Measurements from ENCODE around the gene STIMATE.

Gene STIMATE

DNA sequence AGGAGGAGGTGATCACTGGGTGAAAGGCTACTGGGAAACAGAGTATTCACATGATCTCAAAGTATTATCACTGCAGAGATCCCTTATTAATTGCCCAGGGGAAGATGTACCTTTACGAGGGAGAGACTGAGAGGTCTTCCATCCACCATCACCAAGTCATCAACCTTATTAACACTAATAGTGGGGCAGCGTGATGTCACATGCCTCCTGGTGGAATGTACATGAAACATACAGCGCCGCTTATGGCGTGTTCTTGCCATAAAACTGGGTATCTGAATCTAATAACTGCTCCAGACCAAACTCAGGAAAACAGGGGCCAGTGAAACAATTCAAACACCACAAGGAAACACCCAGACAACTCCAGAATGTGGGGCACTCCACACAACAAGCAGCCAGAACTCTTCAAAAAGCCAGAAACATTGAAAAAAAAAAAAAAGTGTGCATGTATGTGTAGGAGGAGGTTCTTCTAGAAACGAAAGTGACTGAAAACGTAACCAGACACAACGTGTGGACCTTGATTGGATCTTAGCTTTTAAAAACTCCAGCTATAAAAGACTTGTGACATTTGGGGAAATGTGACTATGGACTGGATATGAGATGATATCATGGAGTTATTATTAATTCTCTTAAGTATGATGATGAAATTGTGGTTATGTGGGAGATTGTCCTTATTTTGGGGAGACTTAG is 4.6 kb downstream of the STIMATE start:
- DNase-seq: no peak

DNA sequence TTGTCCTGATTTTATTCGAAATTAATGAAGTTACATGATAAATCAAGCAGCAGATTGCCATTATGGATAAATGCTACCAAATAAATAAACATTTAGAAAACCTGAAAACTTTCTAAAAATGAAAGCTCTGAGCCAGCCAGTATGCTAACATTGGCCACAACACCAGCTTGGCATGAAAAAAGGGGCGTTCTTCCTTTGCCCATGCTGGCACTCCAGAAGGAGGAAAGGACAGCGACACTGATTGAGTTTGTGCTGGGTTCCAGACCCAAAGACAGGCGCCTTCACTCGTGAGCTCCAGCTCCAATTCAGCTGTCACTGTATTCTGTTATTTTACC is 5.1 kb downstream of the STIMATE start:
- DNase-seq: no peak

DNA sequence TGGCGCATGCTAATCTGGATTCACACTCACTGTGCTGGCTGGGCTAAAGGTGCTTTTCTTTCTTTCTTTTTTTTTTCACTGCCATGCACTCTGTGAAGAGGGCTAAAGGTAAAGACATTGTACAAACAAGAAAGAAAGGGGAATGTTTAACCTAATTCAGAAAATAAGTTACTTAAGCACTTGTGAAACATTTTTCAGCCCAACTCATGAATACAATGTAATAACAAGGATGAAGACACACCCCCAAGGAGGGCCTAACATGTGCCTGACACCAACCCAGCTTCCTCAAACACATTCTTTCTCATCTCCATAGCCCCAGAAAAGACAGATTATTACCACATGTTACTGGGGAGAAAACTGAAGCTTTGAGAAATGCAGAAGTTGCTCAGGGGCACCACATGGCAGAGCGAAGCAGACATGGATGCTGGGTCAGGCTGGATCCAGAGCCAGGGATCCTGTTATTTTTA is 5.7 kb downstream of the STIMATE start:
- DNase-seq: no peak

DNA sequence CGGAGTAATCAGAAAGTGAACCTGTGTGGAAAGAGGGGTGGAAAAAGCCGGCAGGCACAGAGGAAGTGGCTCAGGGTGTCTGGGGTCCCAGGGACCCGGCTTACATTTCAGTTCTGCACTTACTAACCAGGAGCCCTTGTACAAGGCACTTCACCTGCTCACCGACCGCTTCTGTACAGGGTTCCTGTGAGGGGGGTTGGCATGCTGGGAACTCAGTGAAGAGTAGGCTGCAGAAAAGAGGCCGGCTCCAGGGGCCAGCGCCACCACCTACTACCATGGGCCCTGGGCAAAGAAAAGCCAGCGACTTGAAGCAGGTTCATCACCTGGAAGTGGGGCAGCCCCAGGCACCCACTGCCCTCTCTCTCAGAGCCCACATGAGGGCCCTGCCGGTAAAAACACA is 6.2 kb downstream of the STIMATE start:
- no peak for DNase-seq

DNA sequence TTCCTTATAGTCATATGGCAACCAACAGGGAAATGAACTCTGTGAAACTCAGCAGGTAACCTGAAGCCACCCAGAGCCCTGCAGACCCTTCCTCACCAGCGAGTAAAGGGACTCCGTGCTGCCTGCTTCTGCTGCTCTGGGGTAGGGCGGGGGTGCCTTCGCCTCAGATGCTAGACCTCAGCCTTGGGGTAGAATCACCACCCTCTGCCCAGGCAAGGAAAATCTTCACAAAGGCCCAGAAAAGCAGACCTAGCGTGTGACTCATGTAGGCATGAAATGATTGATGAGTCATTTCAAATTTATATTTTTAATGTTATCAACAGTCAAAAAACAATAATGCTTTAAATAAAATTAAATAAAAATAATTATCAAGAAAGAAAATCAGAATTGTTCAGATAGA is 6.6 kb downstream of the STIMATE start:
- no peak for DNase-seq

DNA sequence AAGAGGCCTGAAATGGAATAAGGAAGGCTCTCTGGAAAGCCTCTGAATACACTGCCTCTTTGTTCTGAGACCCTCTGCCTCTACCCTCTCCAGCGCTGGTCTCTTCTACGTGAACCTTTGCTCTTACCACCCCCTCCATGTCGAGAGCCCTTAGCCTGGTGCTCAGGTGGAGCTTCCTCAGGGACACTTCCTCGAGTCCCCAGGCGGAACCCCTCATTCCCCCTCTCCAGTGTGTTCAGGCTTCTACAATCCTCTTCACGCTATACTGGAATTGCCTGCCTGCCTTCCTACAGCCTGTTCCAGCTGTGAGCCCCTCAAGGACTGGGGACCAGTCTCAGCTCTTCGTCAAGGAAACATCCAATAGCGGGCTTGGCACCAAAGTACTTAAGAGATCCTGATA is 7.4 kb downstream of the STIMATE start:
- DNase-seq: no peak

DNA sequence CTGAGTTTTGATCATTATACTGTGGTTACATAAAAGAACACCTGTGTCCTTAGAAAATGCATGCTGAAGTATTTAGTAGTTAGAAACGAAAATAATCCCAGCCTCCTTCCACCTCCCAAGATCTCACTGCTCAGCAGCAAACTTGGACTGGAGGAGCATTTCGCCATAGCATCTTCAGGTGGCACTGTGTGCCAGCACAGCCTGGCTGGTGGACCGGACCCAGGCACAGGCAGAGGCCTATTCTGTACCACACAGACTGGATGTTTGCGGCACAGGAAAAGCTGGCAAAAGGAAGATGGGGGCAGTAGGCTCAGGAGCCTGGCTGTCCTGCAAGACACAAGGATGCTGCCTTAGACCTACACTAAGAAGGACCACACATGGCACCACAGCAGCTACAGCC is 10.2 kb downstream of the STIMATE start:
- DNase-seq: no peak

DNA sequence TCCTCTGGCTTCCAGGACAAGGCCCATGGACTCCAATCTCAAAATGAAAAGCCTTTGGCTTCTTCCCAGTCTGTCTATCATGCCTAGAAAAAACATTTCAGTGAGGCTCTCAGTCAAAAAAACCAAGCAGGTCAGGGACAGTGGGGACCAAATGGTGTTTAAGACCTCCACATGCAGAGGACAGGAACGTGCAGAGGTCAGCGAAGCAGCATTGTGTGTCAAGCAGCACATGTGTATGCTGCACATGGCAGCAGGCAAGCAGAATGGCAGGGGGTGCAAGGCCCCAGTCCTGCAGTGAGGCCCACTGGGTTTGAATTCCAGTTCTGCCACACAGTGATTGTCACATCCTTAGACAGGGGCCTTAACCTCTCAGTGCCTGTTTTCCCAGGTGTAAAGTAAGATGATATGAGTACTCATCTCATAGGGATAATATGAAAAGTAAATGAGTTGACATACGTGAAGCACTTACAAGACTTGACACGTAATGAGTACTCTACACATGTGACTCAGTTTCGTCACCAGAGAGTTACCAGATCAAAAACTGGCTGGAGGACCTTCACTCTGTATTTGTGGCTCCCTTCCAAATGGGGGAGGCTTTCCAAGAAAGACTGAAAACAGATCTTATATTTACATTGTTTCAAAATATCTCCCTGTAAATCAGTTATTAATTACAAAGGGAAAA is 11.2 kb downstream of the STIMATE start:
- DNase-seq: no peak

DNA sequence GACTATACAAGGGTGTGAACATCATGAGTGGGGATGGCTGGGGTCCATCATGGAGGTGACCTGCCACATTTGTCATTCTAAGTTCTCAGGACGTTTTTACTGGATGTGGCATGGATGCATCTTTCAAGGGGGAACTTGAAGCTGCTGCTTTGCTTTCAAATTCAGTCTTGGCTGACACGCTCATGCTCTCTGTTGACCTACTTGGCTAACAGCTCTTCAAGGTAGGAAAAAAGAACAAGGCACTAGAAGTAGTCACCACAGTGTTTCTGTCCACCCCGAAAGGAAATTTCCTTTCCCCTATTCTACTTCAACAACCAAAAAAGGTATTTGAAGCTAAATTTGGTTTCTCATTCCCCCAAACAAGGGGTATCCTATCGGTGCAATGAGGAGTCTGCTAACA is 15.0 kb downstream of the STIMATE start:
- no peak for DNase-seq

- DNase-seq: no peak
Observed at GRCh38 chr3:52881871-52882270, 15.5 kb downstream of the STIMATE start.

GRCh38 chr3:52880474-52880873 is 16.9 kb downstream of the STIMATE start:
- DNase-seq: no peak

GRCh38 chr3:52880047-52880446 is 17.3 kb downstream of the STIMATE start:
- no peak for DNase-seq

GRCh38 chr3:52879581-52879980 is 17.8 kb downstream of the STIMATE start:
- DNase-seq: no peak

GRCh38 chr3:52879090-52879489 is 18.3 kb downstream of the STIMATE start:
- DNase-seq: no peak

DNA sequence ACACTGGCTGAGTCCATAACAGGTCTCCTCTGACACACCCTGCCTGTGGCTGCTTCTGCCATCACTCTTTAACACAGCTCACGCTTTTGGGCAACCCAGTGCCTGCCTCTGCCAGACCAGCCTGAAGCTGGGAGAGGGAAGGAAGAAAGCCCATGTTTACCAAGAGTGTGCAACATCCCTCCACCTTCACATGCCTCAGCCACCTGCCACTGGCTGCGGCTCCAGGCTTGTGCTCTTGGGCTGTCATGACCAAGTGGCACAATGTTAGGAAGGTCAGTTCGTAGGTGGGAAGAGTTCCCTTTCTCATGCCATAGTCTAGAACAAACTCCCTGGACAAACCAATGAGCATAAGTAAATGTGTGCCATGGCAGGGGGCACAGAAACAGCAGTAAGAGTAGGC is 20.3 kb downstream of the STIMATE start:
- no peak for DNase-seq

DNA sequence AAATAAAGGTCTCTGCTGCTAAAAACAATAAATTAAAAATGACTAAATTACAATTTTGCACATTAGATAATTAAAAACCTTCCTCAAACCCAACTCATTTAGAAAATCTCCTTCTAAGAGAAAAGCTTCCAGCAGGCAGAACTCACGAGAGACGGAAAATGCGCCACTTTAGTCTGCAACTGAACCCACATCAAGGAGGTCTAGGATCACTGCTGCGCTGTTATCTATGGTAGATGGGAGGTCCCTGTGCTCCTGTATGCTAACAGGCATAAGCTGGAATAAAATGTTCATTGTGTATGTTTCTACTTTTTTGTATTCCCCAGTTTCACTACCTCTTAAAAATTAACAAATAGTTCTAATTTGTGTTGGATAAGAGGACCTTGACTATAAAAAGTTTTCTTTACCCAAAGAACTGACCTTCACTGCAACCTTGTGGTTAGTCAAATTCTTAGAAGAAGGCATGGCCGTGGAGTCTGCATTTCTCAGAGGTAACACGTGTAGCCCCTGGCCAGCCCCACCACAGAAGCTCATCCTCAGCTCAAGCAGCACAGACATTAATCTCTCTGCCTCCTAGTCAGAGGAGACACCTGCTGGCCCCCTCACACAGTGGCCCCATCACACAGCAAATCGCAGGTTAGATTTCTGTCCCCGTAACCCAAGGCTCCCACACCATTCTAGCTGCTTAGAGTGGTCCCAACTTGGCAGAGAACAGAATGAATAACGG is 22.3 kb downstream of the STIMATE start:
- no peak for DNase-seq

- no peak for DNase-seq
Observed at GRCh38 chr3:52874160-52874701, 23.1 kb downstream of the STIMATE start.

GRCh38 chr3:52873433-52874159 is 23.8 kb downstream of the STIMATE start:
- no peak for DNase-seq

DNA sequence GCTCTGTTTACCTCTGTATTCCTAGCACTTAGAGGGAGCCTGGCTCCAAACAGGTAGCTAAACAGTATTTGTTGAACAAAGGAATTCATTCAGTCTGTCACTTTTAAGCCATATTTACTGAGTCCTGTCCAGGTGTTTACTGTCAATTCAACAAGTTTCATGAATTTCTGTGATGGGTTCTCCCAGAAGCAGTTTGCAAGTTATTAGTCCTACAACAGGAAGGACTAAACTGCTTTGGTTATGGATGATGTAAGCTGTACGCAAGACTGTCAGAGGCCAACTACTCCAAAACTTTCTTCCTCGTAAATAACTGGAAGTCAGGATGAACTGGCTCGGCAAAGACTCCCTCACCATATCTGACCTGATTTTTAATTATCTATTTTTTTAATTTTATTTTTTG is 25.1 kb downstream of the STIMATE start:
- DNase-seq: no peak

DNA sequence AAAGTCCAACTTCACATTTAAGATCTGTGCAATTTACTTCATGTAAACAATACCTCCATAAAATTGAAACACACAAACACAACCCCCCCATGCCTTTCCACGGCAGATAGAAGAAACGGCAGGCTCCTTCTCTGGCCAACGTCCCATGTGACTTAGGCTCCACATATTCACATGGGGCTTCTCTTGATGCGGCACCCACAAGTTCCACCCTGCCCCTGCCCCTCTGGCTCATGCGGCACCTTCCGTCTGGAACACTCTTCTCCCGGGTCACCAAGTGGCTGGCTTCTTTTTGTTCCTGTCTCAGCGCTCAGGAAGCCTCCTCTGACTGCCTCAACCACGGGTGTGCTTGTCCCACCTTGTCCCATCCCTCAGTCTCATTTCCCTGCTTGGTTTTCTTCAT is 25.6 kb downstream of the STIMATE start:
- no peak for DNase-seq

GRCh38 chr3:52870471-52870870 is 26.9 kb downstream of the STIMATE start:
- no peak for DNase-seq

GRCh38 chr3:52866427-52866826 is 30.9 kb downstream of the STIMATE start:
- peak; percentile 78 for DNase-seq

DNA sequence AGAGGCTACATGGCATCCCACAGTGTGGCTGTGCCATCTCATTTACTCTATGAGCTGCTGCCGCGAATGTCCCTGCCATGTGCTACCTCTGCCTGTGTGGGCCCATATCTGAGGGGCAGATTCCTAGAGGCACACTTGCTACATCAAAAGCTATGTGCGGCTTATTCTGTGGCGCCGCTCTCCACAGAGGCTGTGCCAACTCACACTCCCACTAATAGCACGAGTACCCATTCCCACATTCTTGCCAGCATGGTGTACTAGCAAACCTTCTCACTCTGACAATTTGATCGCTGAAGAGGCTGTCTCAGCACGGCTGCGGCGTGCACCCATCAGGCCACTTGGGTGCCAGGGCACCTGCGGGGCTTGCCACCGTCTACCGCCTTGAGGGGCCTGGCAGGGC is 31.4 kb downstream of the STIMATE start:
- no peak for DNase-seq
